Testis (tissue), 3 donors: ENCODE measurements around the gene NACA. TPM values are rescaled to one million over a fixed set of nuclear protein-coding genes. Genes with fewer than 3 reads are reported as not detected.

ENCODE experiments used
- DNase-seq: peaks from one replicate; pipeline ENCODE4 v3.0.0-alpha.2; 2019
- H3K27ac ChIP-seq, 2 donors: fragments of 200-600 bp; sonication (generic); one replicate each; pipeline ENCODE4 v1.5.1; 2019
- H3K27me3 ChIP-seq: fragments of 200-600 bp; sonication (generic); one replicate; pipeline ENCODE4 v1.5.1; 2019
- H3K36me3 ChIP-seq: fragments of 200-600 bp; sonication (generic); one replicate; pipeline ENCODE4 v1.5.1; 2017; ENCODE audit warnings: low read depth; ENCODE audit errors: missing control alignments
- H3K4me1 ChIP-seq: fragments of 200-600 bp; sonication (generic); one replicate; pipeline ENCODE4 v1.5.1; 2019
- H3K4me3 ChIP-seq, 2 donors: fragments of 200-600 bp; sonication (generic); one replicate each; pipeline ENCODE4 v1.5.1; 2017 to 2019
- H3K9me3 ChIP-seq: fragments of 200-600 bp; sonication (generic); one replicate; pipeline ENCODE4 v1.5.1; 2017
- CTCF ChIP-seq, 3 experiments: fragments of 450-650 bp in 2 of 3; fragments of 200-600 bp in 1 of 3; sonication (generic) in 1 of 3; IDR thresholded peaks; one replicate each; pipeline ENCODE4 v1.5.1; 2016 to 2019; ENCODE audit warnings: antibody characterized with exemption in 3 of 3, mild to moderate bottlenecking in 2 of 3, moderate library complexity in 1 of 3
- POLR2A ChIP-seq: fragments of 450-650 bp; IDR thresholded peaks from one replicate; pipeline ENCODE4 v1.6.1; 2017; ENCODE audit warnings: antibody characterized with exemption, mild to moderate bottlenecking, moderate library complexity
- WGBS, 2 donors: methylation state at CpG; one replicate each; pipeline ENCODE4 v1.1.5; 2018; 5-methylcytosine and 5-hydroxymethylcytosine counted together
- intact Hi-C: fragments of 100-400 bp; cut with DNase I; formaldehyde crosslinking; loops from one replicate; pipeline ENCODE4 v1.15.1; 2023; ENCODE audit warnings: low total_unique reads
- polyA plus RNA-seq: library from polyadenylated mRNA; stranded (reverse); fragments of 350-450 nt; fragmentation: Illumina TruSeq; extraction: RNeasy Lipid Tissue Mini Kit (QIAGEN cat#74804); gene quantifications from one replicate; pipeline ENCODE4 v1.2.3, GENCODE V29; 2014; ENCODE audit warnings: low read depth, low replicate concordance; ENCODE audit not compliant: insufficient read depth
- total RNA-seq, 2 donors: library from RNA; depleted of rRNA; stranded (reverse); fragments of >200 nt; gene quantifications; one replicate each; pipeline ENCODE4 v1.2.3, GENCODE V29; 2016

Gene NACA
- total and polyA plus RNA-seq, 3 donors from 2014 or later = 431 to 866 (median 696) TPM

GRCh38 chr12:56723889-56724700 is 1.0 kb downstream of the NACA start:
- Histone ChIP-seq H3K27me3 (no peaks in the 10 kb centered on the region), H3K27ac (peak overlapping the region; percentile 97 to 98), H3K4me1 (peaks cover 30% of the 10 kb centered on the region), H3K36me3 (no peaks in the 10 kb centered on the region), H3K9me3 (no peaks in the 10 kb centered on the region), H3K4me3 (peak overlapping the region; percentile 81 to 97)
- TF ChIP-seq POLR2A (no peak), CTCF (IDR thresholded peaks at IDR 0.05) (peak in 1 of 3 experiments; percentile 0)
- peak; percentile 85 for DNase-seq
- WGBS, 2 donors = 1% methylated on average over 14 of the region's 14 CpGs
- intact Hi-C loops = no loop called here

GRCh38 chr12:56723352-56723751 is 1.7 kb downstream of the NACA start:
- Histone ChIP-seq H3K27me3 (no peaks in the 10 kb centered on the region), H3K27ac (peak overlapping the region; percentile 97 to 98), H3K4me3 (peak overlapping the region in 1 of 2 donors; percentile 97), H3K36me3 (no peaks in the 10 kb centered on the region), H3K9me3 (no peaks in the 10 kb centered on the region), H3K4me1 (peaks cover 36% of the 10 kb centered on the region)
- DNase-seq = no peak
- intact Hi-C loops = no loop called here
- TF ChIP-seq CTCF (IDR thresholded peaks at IDR 0.05) = no peak
- TF ChIP-seq POLR2A = no peak
- WGBS, 2 donors = 37% methylated on average over 3 of the region's 3 CpGs

- Histone ChIP-seq H3K9me3 (no peaks in the 10 kb centered on the region), H3K27ac (peak overlapping the region in 1 of 2 donors; percentile 97), H3K4me3 (no peak overlapping the region), H3K4me1 (peaks cover 36% of the 10 kb centered on the region), H3K36me3 (no peaks in the 10 kb centered on the region), H3K27me3 (no peaks in the 10 kb centered on the region)
- no peak for DNase-seq
- intact Hi-C loops = no loop called here
- TF ChIP-seq CTCF (IDR thresholded peaks at IDR 0.05) (no peak), POLR2A (no peak)
- WGBS, 2 donors = 45 to 52% methylated on average over 4 of the region's 4 CpGs
These were observed 2.3 kb downstream of the NACA start for GRCh38 chr12:56722832-56723231.

GRCh38 chr12:56721721-56722120 is 3.4 kb downstream of the NACA start:
- no peak for DNase-seq
- Histone ChIP-seq H3K4me3 (no peak overlapping the region), H3K27ac (no peak overlapping the region), H3K4me1 (peaks cover 41% of the 10 kb centered on the region), H3K27me3 (no peaks in the 10 kb centered on the region), H3K9me3 (no peaks in the 10 kb centered on the region), H3K36me3 (no peaks in the 10 kb centered on the region)
- TF ChIP-seq CTCF (IDR thresholded peaks at IDR 0.05) (no peak), POLR2A (no peak)
- intact Hi-C loops = no loop called here
- 14 to 32% methylated on average over 2 of the region's 2 CpGs for WGBS, 2 donors

GRCh38 chr12:56721216-56721615 is 3.9 kb downstream of the NACA start:
- DNase-seq = no peak
- WGBS, 2 donors = 53 to 61% methylated on average over 2 of the region's 2 CpGs
- Histone ChIP-seq H3K27me3 (no peaks in the 10 kb centered on the region), H3K27ac (no peak overlapping the region), H3K4me1 (peaks cover 46% of the 10 kb centered on the region), H3K9me3 (no peaks in the 10 kb centered on the region), H3K36me3 (no peaks in the 10 kb centered on the region), H3K4me3 (no peak overlapping the region)
- TF ChIP-seq CTCF (IDR thresholded peaks at IDR 0.05) (no peak), POLR2A (no peak)
- intact Hi-C loops = no loop called here
